GM21717 (cell line): ENCODE data around the gene COX5A.

ENCODE experiments used
- ATAC-seq: cut with Tn5 transposase; IDR thresholded peaks from one replicate; pipeline ENCODE4 v1.9.1; 2021; ENCODE audit warnings: mild to moderate bottlenecking, moderate library complexity; ENCODE audit not compliant: unreplicated experiment

COX5A gene

GRCh38 chr15:74873036-74873755 lies 64.7 kb downstream of the COX5A start, which contains the start of gene SCAMP2:
SCAMP2 (minus strand) TSS chr15:74873365; CDS start chr15:74873255, 110 bp downstream.
- ATAC-seq: peak; percentile 64

GRCh38 chr15:74872702-74873035 lies 65.2 kb downstream of the COX5A start:
- no peak for ATAC-seq

- ATAC-seq: no peak
Observed at GRCh38 chr15:74870436-74871215, 67.2 kb downstream of the COX5A start.
